WI38 (cell line): ENCODE measurements around the gene TPST2.

Experiments used
- H3K4me3 ChIP-seq: 2 replicates; pipeline ENCODE4 v1.5.1; 2011; ENCODE audit warnings: low read depth, mild to moderate bottlenecking, control low read depth, low read length
- CTCF ChIP-seq: IDR thresholded peaks from 2 replicates; pipeline ENCODE4 v1.5.1; 2012; ENCODE audit warnings: low read depth, mild to moderate bottlenecking, control low read depth, low read length

Gene TPST2

GRCh38 chr22:26589845-26590736 lies at the start of gene TPST2:
Gene TPST2, minus strand, starts transcription at chr22:26590132. Its CDS starts 48,502 bp downstream, at chr22:26541630.
- no peak for TF ChIP-seq CTCF
- H3K4me3 ChIP-seq, result peak within 1 kb of the TSS; percentile 91

- no peak for TF ChIP-seq CTCF
- H3K4me3 ChIP-seq, result no peak overlapping the region
Measured at GRCh38 chr22:26636296-26636695, 46.4 kb upstream of the TPST2 start.

- no peak for TF ChIP-seq CTCF
Measured at GRCh38 chr22:26635117-26635516, 45.2 kb upstream of the TPST2 start.

DNA sequence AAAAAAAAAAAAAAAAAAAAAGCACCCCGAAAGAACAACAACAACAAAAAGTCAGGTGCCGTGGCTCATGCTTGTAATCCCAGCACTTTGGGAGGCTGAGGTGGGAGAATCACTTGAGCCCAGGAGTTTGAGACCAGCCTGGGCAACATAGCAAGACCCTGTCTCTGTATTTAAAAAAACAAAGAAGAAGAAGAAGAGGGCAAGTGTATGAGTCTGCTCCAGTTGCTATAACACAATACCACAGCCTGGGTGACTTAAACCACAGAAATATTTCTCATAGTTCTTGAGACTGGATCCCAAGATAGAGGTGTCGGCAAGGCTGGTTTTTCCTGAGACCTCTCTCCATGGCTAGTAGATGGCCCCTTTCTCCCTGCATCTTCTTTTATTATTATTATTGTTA lies 44.3 kb upstream of the TPST2 start:
- H3K4me3 ChIP-seq, result no peak overlapping the region
- no peak for TF ChIP-seq CTCF

More at GRCh38 chr22:26635117-26635516, 45.2 kb upstream of the TPST2 start:
- H3K4me3 ChIP-seq, result no peak overlapping the region

DNA sequence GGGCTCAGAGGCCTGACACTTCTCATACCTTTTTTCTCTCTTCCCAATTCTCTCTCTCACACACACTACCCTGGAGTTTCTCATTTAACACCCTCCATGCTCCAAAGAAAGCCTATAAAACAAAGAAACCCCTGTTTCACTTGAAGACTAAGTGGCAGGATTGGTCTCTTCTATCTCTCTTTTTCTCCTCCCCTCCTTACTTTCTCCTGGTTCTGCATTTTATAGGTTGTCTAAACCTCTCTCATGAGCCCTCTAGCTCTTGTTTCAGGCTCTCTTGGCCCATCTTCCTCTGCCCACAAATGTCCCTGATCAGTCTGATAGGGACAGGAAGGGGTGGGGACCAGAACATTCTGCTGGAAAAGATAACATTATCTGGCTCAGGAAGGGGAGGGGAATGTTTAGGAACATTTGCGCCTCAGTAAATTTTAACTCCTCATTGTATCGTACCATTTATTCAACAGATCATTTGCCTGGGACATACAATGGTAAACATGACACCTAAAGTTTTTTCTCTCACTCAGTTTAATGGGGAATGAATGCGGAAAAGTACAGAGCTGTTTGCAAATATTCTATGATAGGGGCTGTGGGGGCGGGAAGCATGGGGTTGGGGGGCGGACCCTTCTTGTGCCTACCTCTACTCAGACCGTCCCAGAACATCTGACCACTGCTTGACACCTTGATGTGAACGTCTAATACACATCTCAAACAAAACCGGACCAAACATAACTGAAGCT lies 42.7 kb upstream of the TPST2 start:
- no peak overlapping the region for H3K4me3 ChIP-seq
- no peak for TF ChIP-seq CTCF

GRCh38 chr22:26631282-26631681 lies 41.4 kb upstream of the TPST2 start:
- no peak for TF ChIP-seq CTCF

More at GRCh38 chr22:26631282-26631681, 41.4 kb upstream of the TPST2 start:
- H3K4me3 ChIP-seq, result no peak overlapping the region
